GM12878 (cell line): ENCODE measurements around the gene TSPAN12. TPM values are rescaled to one million over a fixed set of nuclear protein-coding genes. Genes with fewer than 3 reads are reported as not detected.

Experiments
- ATAC-seq: fragments of 200-7000 bp; cut with Tn5 transposase; 3 replicates; pipeline ENCODE4 v1.9.1; 2020; ENCODE audit warnings: mild to moderate bottlenecking, moderate library complexity
- BruUV-seq: library from RNA; stranded (reverse); fragments of 400-500 nt; replicated peaks from 2 replicates; lab custom pipeline; 2021; lab: Mats Ljungman, UMichigan
- CTCF ChIA-PET: fragments of 300-600 bp; sonication (Branson Sonifier 250); formaldehyde crosslinking; extraction: SDS; loops from one replicate; lab custom pipeline; 2021; ENCODE audit warnings: inconsistent platforms; lab: Yijun Ruan, JAX
- POLR2A ChIA-PET: fragments of 350-600 bp; formaldehyde crosslinking; extraction: SDS; loops from one replicate; lab custom pipeline; 2021; ENCODE audit warnings: inconsistent platforms; lab: Charles Lee
- RAD21 ChIA-PET: fragments of 300-600 bp; sonication (Branson Sonifier 250); formaldehyde crosslinking; loops from one replicate; lab custom pipeline; 2023; ENCODE audit warnings: antibody characterized with exemption; ENCODE audit not compliant: unreplicated experiment; lab: Charles Lee
- SMC1A ChIA-PET: fragments of 300-600 bp; sonication (Branson Sonifier 250); formaldehyde crosslinking; loops from one replicate; lab custom pipeline; 2023; ENCODE audit not compliant: unreplicated experiment, uncharacterized antibody; lab: Charles Lee
- DNase-seq: peaks from one replicate; pipeline ENCODE4 v3.0.0-alpha.2; 2011; ENCODE audit warnings: low read depth, low spot score
- FAIRE-seq: peaks from 3 replicates; lab custom pipeline; 2011; peaks lifted over from hg19 to GRCh38; lab: Jason Lieb, UNC
- H2AFZ ChIP-seq: 2 replicates; pipeline ENCODE4 v1.6.0; 2011; ENCODE audit warnings: low read depth, low read length, control low read depth; ENCODE audit not compliant: control insufficient read depth
- H3K27ac ChIP-seq: 2 replicates; pipeline ENCODE4 v1.5.1; 2011; ENCODE audit warnings: control low read depth; ENCODE audit not compliant: control insufficient read depth, insufficient read depth
- H3K27me3 ChIP-seq, 2 experiments: replicated peaks in 1 of 2; 2 replicates each; pipeline versions ENCODE4 v1.6.0 to v1.6.1; 2011; ENCODE audit warnings: low read length in 1 of 2; ENCODE audit not compliant: control insufficient read depth in 2 of 2, insufficient read depth in 2 of 2
- H3K36me3 ChIP-seq, 2 experiments: 2 replicates each; pipeline ENCODE4 v1.5.1; 2011; ENCODE audit warnings: low read length in 1 of 2; ENCODE audit not compliant: control insufficient read depth in 2 of 2, insufficient read depth in 2 of 2
- H3K4me1 ChIP-seq: 2 replicates; pipeline ENCODE4 v1.6.1; 2011; ENCODE audit warnings: mild to moderate bottlenecking, low read length, moderate library complexity, mixed read lengths; ENCODE audit not compliant: control insufficient read depth, insufficient read depth
- H3K4me2 ChIP-seq: 2 replicates; pipeline ENCODE4 v1.6.0; 2011; ENCODE audit warnings: control low read depth; ENCODE audit not compliant: control insufficient read depth, insufficient read depth
- H3K4me3 ChIP-seq: fragments of 200-600 bp; sonication (generic); 2 replicates; pipeline ENCODE4 v1.5.1; 2016
- H3K79me2 ChIP-seq: 2 replicates; pipeline ENCODE4 v1.6.0; 2011; ENCODE audit warnings: low read length; ENCODE audit not compliant: control insufficient read depth, insufficient read depth
- H3K9ac ChIP-seq: 2 replicates; pipeline ENCODE4 v1.8.0; 2011; ENCODE audit warnings: low read length, control low read depth, mixed read lengths; ENCODE audit not compliant: control insufficient read depth, insufficient read depth
- H3K9me3 ChIP-seq: replicated peaks from 3 replicates; pipeline ENCODE4 v1.5.1; 2011; ENCODE audit warnings: mild to moderate bottlenecking, low read length; ENCODE audit not compliant: control insufficient read depth, insufficient read depth
- H4K20me1 ChIP-seq: 2 replicates; pipeline ENCODE4 v1.6.0; 2011; ENCODE audit not compliant: control insufficient read depth, insufficient read depth
- HCFC1 ChIP-seq: fragments of 150-350 bp; IDR thresholded peaks from 2 replicates; pipeline ENCODE4 v1.6.1; 2014; ENCODE audit warnings: low read length
- IRF3 ChIP-seq: fragments of 450-650 bp; IDR thresholded peaks from 2 replicates; pipeline ENCODE4 v1.6.1; 2014; ENCODE audit warnings: mild to moderate bottlenecking
- NR2C2 ChIP-seq: IDR thresholded peaks from 2 replicates; pipeline ENCODE4 v1.6.1; 2011; ENCODE audit warnings: borderline replicate concordance, low read depth; ENCODE audit not compliant: control insufficient read depth, insufficient read length
- TBL1XR1 ChIP-seq: IDR thresholded peaks from 2 replicates; pipeline ENCODE4 v1.6.1; 2012; ENCODE audit warnings: low read depth, low read length, improper control_type of control experiment
- TCF12 ChIP-seq: IDR thresholded peaks from 2 replicates; pipeline ENCODE4 v1.6.1; 2011; ENCODE audit warnings: low read depth, mild to moderate bottlenecking, low read length
- WRNIP1 ChIP-seq: IDR thresholded peaks from 2 replicates; pipeline ENCODE4 v1.6.1; 2011; ENCODE audit warnings: low read depth, low read length, improper control_type of control experiment, borderline replicate concordance
- ZBTB4 ChIP-seq: fragments of 450-650 bp; formaldehyde crosslinking; IDR thresholded peaks from 2 replicates; pipeline ENCODE4 v1.4.0; 2022; ENCODE audit warnings: mild to moderate bottlenecking, moderate library complexity
- WGBS: methylation state at CpG from one replicate; pipeline ENCODE4 v1.1.6; 2016; ENCODE audit warnings: low lambda C conversion rate; ENCODE audit not compliant: insufficient replicate concordance, insufficient coverage; ENCODE audit errors: missing lambda C conversion rate; 5-methylcytosine and 5-hydroxymethylcytosine counted together
- in situ Hi-C: fragments of 300-500 bp; cut with MboI; formaldehyde crosslinking; loops from 9 replicates; pipeline ENCODE4 v1.14.3; 2018; ENCODE audit warnings: mixed read lengths
- intact Hi-C: fragments of 100-400 bp; cut with micrococcal nuclease; formaldehyde crosslinking; loops from one replicate; pipeline ENCODE4 v1.14.2; 2022; ENCODE audit not compliant: unreplicated experiment
- polyA plus RNA-seq, 11 experiments: library from polyadenylated mRNA; depleted of rRNA in 4 of 11; unstranded in 6 of 11; stranded (reverse) in 5 of 11; fragments of >200 nt; fragmentation: Nextera tagmentation in 4 of 11; fragmentation: Illumina TruSeq in 1 of 11; extraction: Ambion mirVana in 4 of 11; extraction: Trizol in 1 of 11; gene quantifications; 1 replicate in 1 of 11; 2 replicates in 10 of 11; pipeline versions ENCODE4 v1.2.1 to v1.2.3, GENCODE V29; 2011 to 2016; ENCODE audit warnings: inconsistent platforms in 2 of 11, missing spikeins in 2 of 11, low read depth in 1 of 11
- total RNA-seq, 4 experiments: library from RNA; depleted of rRNA in 3 of 4; stranded (reverse); fragments of >200 nt in 3 of 4; fragmentation: Illumina TruSeq in 1 of 4; extraction: Trizol in 1 of 4; gene quantifications; 2 replicates each; pipeline versions ENCODE4 v1.2.1 to v1.2.3, GENCODE V29; 2013 to 2021

The TSPAN12 gene
- total and polyA plus RNA-seq, 10 of the 15 experiments (the other 5 are each of a cell fraction or from before 2014, with no cell fraction given): 0.67 to 110 (median 1.3) TPM

DNA sequence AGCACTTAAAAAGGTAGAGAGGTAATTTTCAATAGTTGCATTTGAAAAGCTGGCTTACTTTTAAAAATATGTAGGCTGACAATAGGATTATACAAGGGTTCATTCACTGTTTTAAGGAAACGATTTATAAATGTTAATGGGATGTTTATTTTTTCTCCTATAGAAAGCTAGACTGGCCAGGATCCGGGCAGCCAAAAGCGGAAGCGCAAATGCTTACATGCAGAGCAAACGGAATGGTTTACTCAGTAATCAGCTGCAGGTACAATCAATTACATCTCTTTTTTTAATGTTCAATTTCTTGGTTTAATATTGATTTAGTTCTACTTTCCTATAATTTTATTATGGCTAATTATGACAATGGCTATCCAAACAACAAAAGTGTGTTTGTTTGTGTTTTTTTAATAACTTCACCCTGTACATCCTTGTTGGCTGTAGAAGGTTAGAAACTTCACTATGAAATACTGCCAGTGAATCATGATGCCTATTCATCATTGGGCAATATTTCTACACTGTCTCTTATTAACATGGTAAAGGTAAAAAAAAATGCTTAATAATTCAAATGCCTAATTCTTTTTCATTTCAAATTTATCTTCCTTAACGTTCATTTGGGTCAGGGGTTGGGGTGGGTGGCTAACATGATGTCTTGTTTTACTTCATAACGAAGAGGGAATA lies 116.4 kb downstream of the TSPAN12 start (continued):
- TF ChIP-seq IRF3 (no peak), WRNIP1 (no peak)

DNA sequence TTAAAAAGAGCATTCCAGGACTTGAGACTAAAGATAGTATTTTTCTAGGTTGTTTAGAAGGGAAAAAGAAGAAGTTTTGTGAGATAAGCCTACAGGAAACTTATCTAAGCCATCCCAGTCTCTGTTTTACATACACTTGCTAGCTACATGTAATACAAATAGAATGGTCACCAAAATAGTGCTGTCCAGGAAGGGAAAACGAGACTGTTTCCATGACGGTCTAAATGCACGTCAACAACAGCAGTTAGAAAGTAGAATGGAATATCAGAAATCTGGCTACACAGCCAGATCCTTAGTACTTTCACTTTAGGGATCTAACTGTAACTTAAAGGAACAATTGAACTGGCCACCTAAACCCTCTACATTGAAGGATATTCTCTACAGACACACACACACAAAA lies 117.6 kb downstream of the TSPAN12 start:
- H4K20me1 ChIP-seq: no peaks in the 10 kb centered on the region
- H3K4me3 ChIP-seq: no peak overlapping the region
- no peaks in the 10 kb centered on the region for H3K79me2 ChIP-seq
- FAIRE-seq (no peak), DNase-seq (no peak), ATAC-seq (no peak)
- intact Hi-C loops (no loop called here), in situ Hi-C loops (no loop called here)
- no peaks in the 10 kb centered on the region for H3K9me3 ChIP-seq
- ChIA-PET POLR2A (no interaction called here), CTCF (interaction anchor here (1.1 kb wide), 1 partner anchor 55 kb away, joined by 3 read pairs; no protein-coding TSS in a partner anchor), SMC1A (interaction anchor here (1.4 to 1.6 kb wide), 3 partner anchors 8 to 13 kb away, joined by 3 to 5 read pairs (median 3); no protein-coding TSS in a partner anchor), RAD21 (no interaction called here)
- H3K4me2 ChIP-seq: no peak overlapping the region; the same call in 1 of the 2 replicates
- H3K36me3 ChIP-seq: no peaks in the 10 kb centered on the region
- H3K27ac ChIP-seq: no peak overlapping the region
- H3K9ac ChIP-seq: no peak overlapping the region
- H3K4me1 ChIP-seq: no peaks in the 10 kb centered on the region
- WGBS: 61% methylated on average over 3 of the region's 3 CpGs
- no peaks in the 10 kb centered on the region for H3K27me3 ChIP-seq
- peak overlapping the region; percentile 2; the same call in 1 of the 2 replicates for H2AFZ ChIP-seq
- BruUV-seq: no TSS peak
- TF ChIP-seq NR2C2 (no peak), HCFC1 (no peak), ZBTB4 (CRISPR knock-in tag) (no peak), TCF12 (no peak), TBL1XR1 (no peak)
